ENCODE results near the gene BCAS1. TPM values are rescaled to one million over a fixed set of nuclear protein-coding genes. Genes with fewer than 3 reads are reported as not detected.

The BCAS1 gene
- total and polyA plus RNA-seq, 10 donors, result 0.23 to 1.3 (median 0.55) TPM; not detected in 2

DNA sequence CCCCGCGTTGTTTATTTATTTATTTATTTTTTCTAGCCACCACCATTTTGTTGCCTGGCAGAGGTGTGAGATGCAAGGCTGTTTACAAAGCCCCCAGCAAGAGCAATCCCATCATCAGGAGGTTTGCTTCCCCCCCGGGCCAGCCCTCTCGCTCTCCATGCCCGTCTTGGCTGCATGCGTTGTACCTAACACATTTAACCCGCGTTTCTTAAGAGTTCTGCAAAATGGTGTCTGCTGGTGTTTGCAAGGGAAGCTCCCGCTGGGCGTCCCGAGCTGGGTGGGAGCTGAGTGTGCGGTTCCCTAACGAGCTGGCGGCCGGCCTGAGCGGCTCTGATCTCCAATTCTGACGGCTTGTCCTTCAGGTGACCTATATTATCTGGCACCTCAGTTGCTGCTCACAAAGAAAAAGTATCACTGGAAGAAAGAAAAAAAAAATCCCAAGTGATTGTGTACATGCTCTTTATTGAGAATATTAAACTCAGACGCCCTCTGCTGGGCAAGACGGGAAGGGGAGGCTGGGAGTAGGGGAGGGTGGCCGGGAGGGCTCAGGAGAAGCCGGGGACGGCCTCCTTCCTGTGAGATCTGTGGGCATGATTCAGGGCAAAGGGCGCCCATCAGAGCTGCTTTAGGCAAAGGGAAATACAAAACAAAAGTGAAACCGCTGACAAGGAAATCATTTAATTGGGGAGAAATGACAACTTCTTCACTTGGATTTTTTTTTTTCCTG is 154.8 kb downstream of the BCAS1 start:
- Histone ChIP-seq H3K27ac (peak overlapping the region; percentile 87 to 96 (median 92)), H3K27me3 (replicated peaks in 1 of 7) (no peaks in the 10 kb centered on the region), H3K4me1 (peaks cover 26 to 50% (median 39%) of the 10 kb centered on the region in 6 donors), H3K36me3 (no peaks in the 10 kb centered on the region), H3K9me3 (no peaks in the 10 kb centered on the region), H3K4me3 (peak overlapping the region; percentile 42 to 73 (median 55))
- intact Hi-C loops (cut with DNase I; ENCODE audit: low total_unique reads), result loop anchor here (10.0 kb wide), 1 partner anchor 341 kb away; no protein-coding TSS in a partner anchor
- 0 to 1% (median 0%) methylated on average over 24 of the region's 24 CpGs for WGBS, 5 donors
- TF ChIP-seq POLR2A (IDR thresholded peaks at IDR 0.05) (no peak), POLR2AphosphoS5 (IDR thresholded peaks at IDR 0.05) (peak; percentile 66 to 86 (median 80))
- TF ChIP-seq, protein P1, sequence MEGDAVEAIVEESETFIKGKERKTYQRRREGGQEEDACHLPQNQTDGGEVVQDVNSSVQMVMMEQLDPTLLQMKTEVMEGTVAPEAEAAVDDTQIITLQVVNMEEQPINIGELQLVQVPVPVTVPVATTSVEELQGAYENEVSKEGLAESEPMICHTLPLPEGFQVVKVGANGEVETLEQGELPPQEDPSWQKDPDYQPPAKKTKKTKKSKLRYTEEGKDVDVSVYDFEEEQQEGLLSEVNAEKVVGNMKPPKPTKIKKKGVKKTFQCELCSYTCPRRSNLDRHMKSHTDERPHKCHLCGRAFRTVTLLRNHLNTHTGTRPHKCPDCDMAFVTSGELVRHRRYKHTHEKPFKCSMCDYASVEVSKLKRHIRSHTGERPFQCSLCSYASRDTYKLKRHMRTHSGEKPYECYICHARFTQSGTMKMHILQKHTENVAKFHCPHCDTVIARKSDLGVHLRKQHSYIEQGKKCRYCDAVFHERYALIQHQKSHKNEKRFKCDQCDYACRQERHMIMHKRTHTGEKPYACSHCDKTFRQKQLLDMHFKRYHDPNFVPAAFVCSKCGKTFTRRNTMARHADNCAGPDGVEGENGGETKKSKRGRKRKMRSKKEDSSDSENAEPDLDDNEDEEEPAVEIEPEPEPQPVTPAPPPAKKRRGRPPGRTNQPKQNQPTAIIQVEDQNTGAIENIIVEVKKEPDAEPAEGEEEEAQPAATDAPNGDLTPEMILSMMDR (IDR thresholded peaks at IDR 0.05 in 8 of 11, conservative IDR thresholded peaks at IDR 0.05 in 3 of 11), result peak; percentile 93 to 100 (median 99)
- DNase-seq, result peak; percentile 97

GRCh38 chr20:53914781-53915445 is 155.5 kb downstream of the BCAS1 start:
- no peaks in the 10 kb centered on the region for H3K9me3 ChIP-seq
- WGBS, 5 donors, result 24 to 44% (median 33%) methylated on average over 6 of the region's 6 CpGs
- intact Hi-C loops (cut with DNase I; ENCODE audit: low total_unique reads), result loop anchor here (10.0 kb wide), 1 partner anchor 340 kb away; no protein-coding TSS in a partner anchor
- no peak for DNase-seq
- peak overlapping the region; percentile 87 to 96 (median 92) for H3K27ac ChIP-seq
- no peak for TF ChIP-seq POLR2AphosphoS5 (IDR thresholded peaks at IDR 0.05)
- TF ChIP-seq, protein P1 (IDR thresholded peaks at IDR 0.05 in 8 of 11, conservative IDR thresholded peaks at IDR 0.05 in 3 of 11), result no peak
- TF ChIP-seq POLR2A (IDR thresholded peaks at IDR 0.05), result no peak
- no peaks in the 10 kb centered on the region for H3K27me3 ChIP-seq (replicated peaks in 1 of 7)
- peak overlapping the region; percentile 42 to 73 (median 55) for H3K4me3 ChIP-seq
- H3K36me3 ChIP-seq, result no peaks in the 10 kb centered on the region
- peaks cover 26 to 56% (median 40%) of the 10 kb centered on the region in 6 donors for H3K4me1 ChIP-seq

GRCh38 chr20:53914091-53914780 is 156.2 kb downstream of the BCAS1 start:
- Histone ChIP-seq H3K4me3 (peak overlapping the region in 1 of 8 donors; percentile 73), H3K36me3 (no peaks in the 10 kb centered on the region), H3K9me3 (no peaks in the 10 kb centered on the region), H3K27me3 (replicated peaks in 1 of 7) (no peaks in the 10 kb centered on the region), H3K4me1 (peaks cover 26 to 63% (median 43%) of the 10 kb centered on the region in 6 donors), H3K27ac (peak overlapping the region in 7 of 8 donors; percentile 89 to 96 (median 93))
- DNase-seq, result no peak
- WGBS, 5 donors, result 38 to 51% (median 45%) methylated on average over 9 of the region's 9 CpGs
- intact Hi-C loops (cut with DNase I; ENCODE audit: low total_unique reads), result loop anchor here (10.0 kb wide), 1 partner anchor 339 kb away; no protein-coding TSS in a partner anchor
- TF ChIP-seq, protein P1 (IDR thresholded peaks at IDR 0.05 in 8 of 11, conservative IDR thresholded peaks at IDR 0.05 in 3 of 11), result no peak
- TF ChIP-seq POLR2AphosphoS5 (IDR thresholded peaks at IDR 0.05) (no peak), POLR2A (IDR thresholded peaks at IDR 0.05) (no peak)
